GM12878 (cell line): Measurements from ENCODE around the gene C11orf97. TPM values are rescaled to one million over a fixed set of nuclear protein-coding genes. Genes with fewer than 3 reads are reported as not detected.

Source experiments
- POLR2A ChIP-seq: IDR thresholded peaks from 2 replicates; pipeline ENCODE4 v1.6.1; 2011; ENCODE audit warnings: low read depth, mild to moderate bottlenecking, low read length
- SMARCA5 ChIP-seq: fragments of 450-650 bp; IDR thresholded peaks from 2 replicates; pipeline ENCODE4 v1.6.1; 2017; ENCODE audit warnings: mild to moderate bottlenecking
- USF2 ChIP-seq: IDR thresholded peaks from 2 replicates; pipeline ENCODE4 v1.6.1; 2011; ENCODE audit warnings: low read depth, low read length, improper control_type of control experiment, borderline replicate concordance
- ZNF24 ChIP-seq: fragments of 450-650 bp; IDR thresholded peaks from 2 replicates; pipeline ENCODE4 v1.6.1; 2017; ENCODE audit warnings: antibody characterized with exemption, mild to moderate bottlenecking
- polyA plus RNA-seq, 11 experiments: library from polyadenylated mRNA; depleted of rRNA in 4 of 11; unstranded in 6 of 11; stranded (reverse) in 5 of 11; fragments of >200 nt; fragmentation: Nextera tagmentation in 4 of 11; fragmentation: Illumina TruSeq in 1 of 11; extraction: Ambion mirVana in 4 of 11; extraction: Trizol in 1 of 11; gene quantifications; 1 replicate in 1 of 11; 2 replicates in 10 of 11; pipeline versions ENCODE4 v1.2.1 to v1.2.3, GENCODE V29; 2011 to 2016; ENCODE audit warnings: inconsistent platforms in 2 of 11, missing spikeins in 2 of 11, low read depth in 1 of 11
- total RNA-seq, 4 experiments: library from RNA; depleted of rRNA in 3 of 4; stranded (reverse); fragments of >200 nt in 3 of 4; fragmentation: Illumina TruSeq in 1 of 4; extraction: Trizol in 1 of 4; gene quantifications; 2 replicates each; pipeline versions ENCODE4 v1.2.1 to v1.2.3, GENCODE V29; 2013 to 2021
- TF ChIP-seq, protein P1 (sequence below): fragments of 450-650 bp; IDR thresholded peaks from 2 replicates; pipeline ENCODE4 v1.6.1; 2016; ENCODE audit warnings: mild to moderate bottlenecking, moderate library complexity, borderline replicate concordance
- TF ChIP-seq, protein P2 (sequence below): fragments of 450-650 bp; IDR thresholded peaks from 2 replicates; pipeline ENCODE4 v1.6.1; 2017; ENCODE audit warnings: borderline replicate concordance
- TF ChIP-seq, protein P3 (sequence below): fragments of 450-650 bp; IDR thresholded peaks from 2 replicates; pipeline ENCODE4 v1.6.1; 2017; ENCODE audit warnings: antibody characterized with exemption, mild to moderate bottlenecking, moderate library complexity

The C11orf97 gene
- total and polyA plus RNA-seq, 10 of the 15 experiments (the other 5 are each of a cell fraction or from before 2014, with no cell fraction given): not detected

GRCh38 chr11:94543695-94544645 lies 31.7 kb downstream of the C11orf97 start, which contains the start of gene FUT4 (continued):
- TF ChIP-seq, protein P1, sequence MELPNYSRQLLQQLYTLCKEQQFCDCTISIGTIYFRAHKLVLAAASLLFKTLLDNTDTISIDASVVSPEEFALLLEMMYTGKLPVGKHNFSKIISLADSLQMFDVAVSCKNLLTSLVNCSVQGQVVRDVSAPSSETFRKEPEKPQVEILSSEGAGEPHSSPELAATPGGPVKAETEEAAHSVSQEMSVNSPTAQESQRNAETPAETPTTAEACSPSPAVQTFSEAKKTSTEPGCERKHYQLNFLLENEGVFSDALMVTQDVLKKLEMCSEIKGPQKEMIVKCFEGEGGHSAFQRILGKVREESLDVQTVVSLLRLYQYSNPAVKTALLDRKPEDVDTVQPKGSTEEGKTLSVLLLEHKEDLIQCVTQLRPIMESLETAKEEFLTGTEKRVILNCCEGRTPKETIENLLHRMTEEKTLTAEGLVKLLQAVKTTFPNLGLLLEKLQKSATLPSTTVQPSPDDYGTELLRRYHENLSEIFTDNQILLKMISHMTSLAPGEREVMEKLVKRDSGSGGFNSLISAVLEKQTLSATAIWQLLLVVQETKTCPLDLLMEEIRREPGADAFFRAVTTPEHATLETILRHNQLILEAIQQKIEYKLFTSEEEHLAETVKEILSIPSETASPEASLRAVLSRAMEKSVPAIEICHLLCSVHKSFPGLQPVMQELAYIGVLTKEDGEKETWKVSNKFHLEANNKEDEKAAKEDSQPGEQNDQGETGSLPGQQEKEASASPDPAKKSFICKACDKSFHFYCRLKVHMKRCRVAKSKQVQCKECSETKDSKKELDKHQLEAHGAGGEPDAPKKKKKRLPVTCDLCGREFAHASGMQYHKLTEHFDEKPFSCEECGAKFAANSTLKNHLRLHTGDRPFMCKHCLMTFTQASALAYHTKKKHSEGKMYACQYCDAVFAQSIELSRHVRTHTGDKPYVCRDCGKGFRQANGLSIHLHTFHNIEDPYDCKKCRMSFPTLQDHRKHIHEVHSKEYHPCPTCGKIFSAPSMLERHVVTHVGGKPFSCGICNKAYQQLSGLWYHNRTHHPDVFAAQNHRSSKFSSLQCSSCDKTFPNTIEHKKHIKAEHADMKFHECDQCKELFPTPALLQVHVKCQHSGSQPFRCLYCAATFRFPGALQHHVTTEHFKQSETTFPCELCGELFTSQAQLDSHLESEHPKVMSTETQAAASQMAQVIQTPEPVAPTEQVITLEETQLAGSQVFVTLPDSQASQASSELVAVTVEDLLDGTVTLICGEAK: peak; percentile 80
- TF ChIP-seq USF2 (no peak), SMARCA5 (no peak; the same call in none of the 2 replicates), ZNF24 (0 out of 2 replicates have a peak, but pooled peaks have one; percentile 24), POLR2A (peak; percentile 80)
- TF ChIP-seq, protein P2, sequence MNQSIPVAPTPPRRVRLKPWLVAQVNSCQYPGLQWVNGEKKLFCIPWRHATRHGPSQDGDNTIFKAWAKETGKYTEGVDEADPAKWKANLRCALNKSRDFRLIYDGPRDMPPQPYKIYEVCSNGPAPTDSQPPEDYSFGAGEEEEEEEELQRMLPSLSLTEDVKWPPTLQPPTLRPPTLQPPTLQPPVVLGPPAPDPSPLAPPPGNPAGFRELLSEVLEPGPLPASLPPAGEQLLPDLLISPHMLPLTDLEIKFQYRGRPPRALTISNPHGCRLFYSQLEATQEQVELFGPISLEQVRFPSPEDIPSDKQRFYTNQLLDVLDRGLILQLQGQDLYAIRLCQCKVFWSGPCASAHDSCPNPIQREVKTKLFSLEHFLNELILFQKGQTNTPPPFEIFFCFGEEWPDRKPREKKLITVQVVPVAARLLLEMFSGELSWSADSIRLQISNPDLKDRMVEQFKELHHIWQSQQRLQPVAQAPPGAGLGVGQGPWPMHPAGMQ: no peak
- TF ChIP-seq, protein P3, sequence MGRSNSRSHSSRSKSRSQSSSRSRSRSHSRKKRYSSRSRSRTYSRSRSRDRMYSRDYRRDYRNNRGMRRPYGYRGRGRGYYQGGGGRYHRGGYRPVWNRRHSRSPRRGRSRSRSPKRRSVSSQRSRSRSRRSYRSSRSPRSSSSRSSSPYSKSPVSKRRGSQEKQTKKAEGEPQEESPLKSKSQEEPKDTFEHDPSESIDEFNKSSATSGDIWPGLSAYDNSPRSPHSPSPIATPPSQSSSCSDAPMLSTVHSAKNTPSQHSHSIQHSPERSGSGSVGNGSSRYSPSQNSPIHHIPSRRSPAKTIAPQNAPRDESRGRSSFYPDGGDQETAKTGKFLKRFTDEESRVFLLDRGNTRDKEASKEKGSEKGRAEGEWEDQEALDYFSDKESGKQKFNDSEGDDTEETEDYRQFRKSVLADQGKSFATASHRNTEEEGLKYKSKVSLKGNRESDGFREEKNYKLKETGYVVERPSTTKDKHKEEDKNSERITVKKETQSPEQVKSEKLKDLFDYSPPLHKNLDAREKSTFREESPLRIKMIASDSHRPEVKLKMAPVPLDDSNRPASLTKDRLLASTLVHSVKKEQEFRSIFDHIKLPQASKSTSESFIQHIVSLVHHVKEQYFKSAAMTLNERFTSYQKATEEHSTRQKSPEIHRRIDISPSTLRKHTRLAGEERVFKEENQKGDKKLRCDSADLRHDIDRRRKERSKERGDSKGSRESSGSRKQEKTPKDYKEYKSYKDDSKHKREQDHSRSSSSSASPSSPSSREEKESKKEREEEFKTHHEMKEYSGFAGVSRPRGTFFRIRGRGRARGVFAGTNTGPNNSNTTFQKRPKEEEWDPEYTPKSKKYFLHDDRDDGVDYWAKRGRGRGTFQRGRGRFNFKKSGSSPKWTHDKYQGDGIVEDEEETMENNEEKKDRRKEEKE: peak; percentile 35; the same call in 1 of the 2 replicates
